ENCODE data around the gene EBF3.

The EBF3 gene

GRCh38 chr10:129958629-129959543 is 5.2 kb downstream of the EBF3 start:
- no peak for DNase-seq (ENCODE audit: low spot score)

- DNase-seq (ENCODE audit: low spot score), result no peak
These were observed 5.9 kb downstream of the EBF3 start for GRCh38 chr10:129958148-129958628.

- DNase-seq (ENCODE audit: low spot score), result no peak
These were observed 7.0 kb downstream of the EBF3 start for GRCh38 chr10:129956876-129957673.

- DNase-seq (ENCODE audit: low spot score), result no peak
These were observed 7.8 kb downstream of the EBF3 start for GRCh38 chr10:129956286-129956670.

- no peak for DNase-seq (ENCODE audit: low spot score)
These were observed 8.3 kb downstream of the EBF3 start for GRCh38 chr10:129955601-129956285.

- no peak for DNase-seq (ENCODE audit: low spot score)
These were observed 9.4 kb downstream of the EBF3 start for GRCh38 chr10:129954492-129955315.

- DNase-seq (ENCODE audit: low spot score), result no peak
These were observed 10.7 kb downstream of the EBF3 start for GRCh38 chr10:129953119-129954051.

- no peak for DNase-seq (ENCODE audit: low spot score)
These were observed 11.5 kb downstream of the EBF3 start for GRCh38 chr10:129952378-129953118.

GRCh38 chr10:129951970-129952265 is 12.2 kb downstream of the EBF3 start:
- no peak for DNase-seq (ENCODE audit: low spot score)

- DNase-seq (ENCODE audit: low spot score), result no peak
These were observed 12.7 kb downstream of the EBF3 start for GRCh38 chr10:129951101-129951969.

GRCh38 chr10:129950676-129951075 is 13.4 kb downstream of the EBF3 start:
- DNase-seq (ENCODE audit: low spot score), result no peak

- DNase-seq (ENCODE audit: low spot score), result no peak
These were observed 14.2 kb downstream of the EBF3 start for GRCh38 chr10:129949891-129950291.

GRCh38 chr10:129949411-129949810 is 14.7 kb downstream of the EBF3 start:
- no peak for DNase-seq (ENCODE audit: low spot score)

GRCh38 chr10:129946859-129947258 is 17.2 kb downstream of the EBF3 start:
- no peak for DNase-seq (ENCODE audit: low spot score)

GRCh38 chr10:129945941-129946760 is 17.9 kb downstream of the EBF3 start:
- DNase-seq (ENCODE audit: low spot score), result no peak

- DNase-seq (ENCODE audit: low spot score), result no peak
These were observed 18.5 kb downstream of the EBF3 start for GRCh38 chr10:129945526-129945925.

- no peak for DNase-seq (ENCODE audit: low spot score)
These were observed 19.0 kb downstream of the EBF3 start for GRCh38 chr10:129945064-129945463.

- DNase-seq (ENCODE audit: low spot score), result no peak
These were observed 19.6 kb downstream of the EBF3 start for GRCh38 chr10:129944456-129944855.

All from CD4-positive, alpha-beta T cell treated with Interleukin-2 at 100 ng/mL for 4 hours (primary cell).